Smooth muscle cell (in vitro differentiated cells): ENCODE results near the gene MSH2. TPM values are rescaled to one million over a fixed set of nuclear protein-coding genes. Genes with fewer than 3 reads are reported as not detected.
"Not testable (repeated sequence)": the region's sequence is repeated elsewhere in the genome, so short reads cannot be mapped to it uniquely, and the experiment has no call there.

Experiments
- DNase-seq: peaks from one replicate; lab custom pipeline; 2025; ENCODE audit not compliant: unreplicated experiment; lab: John Stamatoyannopoulos, UW
- H2AFZ ChIP-seq: fragments of 200-600 bp; sonication (generic); 2 replicates; pipeline ENCODE4 v1.6.0; 2016; ENCODE audit warnings: antibody characterized with exemption, low read depth, mild to moderate bottlenecking
- H3F3A ChIP-seq: fragments of 200-600 bp; sonication (generic); 2 replicates; pipeline ENCODE4 v1.6.0; 2017; ENCODE audit warnings: antibody characterized with exemption, low read depth
- H3K27ac ChIP-seq: fragments of 200-600 bp; sonication (generic); 2 replicates; pipeline ENCODE4 v1.5.1; 2016; ENCODE audit warnings: low read depth, mild to moderate bottlenecking
- H3K27me3 ChIP-seq: fragments of 200-600 bp; sonication (generic); 2 replicates; pipeline ENCODE4 v1.6.1; 2016; ENCODE audit warnings: low read depth, mild to moderate bottlenecking
- H3K36me3 ChIP-seq: fragments of 200-600 bp; sonication (generic); 2 replicates; pipeline ENCODE4 v1.5.1; 2016; ENCODE audit warnings: low read depth
- H3K4me1 ChIP-seq: fragments of 200-600 bp; sonication (generic); 2 replicates; pipeline ENCODE4 v1.5.1; 2016; ENCODE audit warnings: low read depth
- H3K4me2 ChIP-seq: fragments of 200-600 bp; sonication (generic); 2 replicates; pipeline ENCODE4 v1.6.0; 2016; ENCODE audit warnings: mild to moderate bottlenecking
- H3K4me3 ChIP-seq: fragments of 200-600 bp; sonication (generic); 2 replicates; pipeline ENCODE4 v1.5.1; 2016; ENCODE audit warnings: mild to moderate bottlenecking
- H3K79me2 ChIP-seq: fragments of 200-600 bp; sonication (generic); 2 replicates; pipeline ENCODE4 v1.6.0; 2016; ENCODE audit warnings: low read depth, mild to moderate bottlenecking
- H3K9ac ChIP-seq: fragments of 200-600 bp; sonication (generic); 2 replicates; pipeline ENCODE4 v1.6.0; 2016; ENCODE audit warnings: low read depth
- H3K9me3 ChIP-seq: fragments of 200-600 bp; sonication (generic); replicated peaks from 2 replicates; pipeline ENCODE4 v1.5.1; 2016; ENCODE audit warnings: low read depth
- H4K20me1 ChIP-seq: fragments of 200-600 bp; sonication (generic); 2 replicates; pipeline ENCODE4 v1.6.0; 2016; ENCODE audit warnings: low read depth
- CTCF ChIP-seq: fragments of 200-600 bp; sonication (generic); IDR thresholded peaks from 2 replicates; pipeline ENCODE4 v1.5.1; 2017; ENCODE audit warnings: borderline replicate concordance, mild to moderate bottlenecking, antibody characterized with exemption; ENCODE audit not compliant: insufficient read depth, poor library complexity, severe bottlenecking
- WGBS: methylation state at CpG from one replicate; pipeline ENCODE4 v1.1.7; 2016; ENCODE audit warnings: low lambda C conversion rate; 5-methylcytosine and 5-hydroxymethylcytosine counted together
- polyA plus RNA-seq: library from polyadenylated mRNA; unstranded; fragments of >200 nt; fragmentation: Nextera tagmentation; extraction: Ambion mirVana; gene quantifications from 2 replicates; pipeline ENCODE4 v1.2.1, GENCODE V29; 2016
- total RNA-seq: library from RNA; depleted of rRNA; stranded (reverse); fragments of >200 nt; gene quantifications from 2 replicates; pipeline ENCODE4 v1.2.3, GENCODE V29; 2014

MSH2 gene
- total and polyA plus RNA-seq, 2 experiments from 2014 or later = 21.3 to 35.6 TPM

- no peak overlapping the region for H3K27ac ChIP-seq
- no peaks in the 10 kb centered on the region for H3F3A ChIP-seq
- H3K27me3 ChIP-seq = no peaks in the 10 kb centered on the region
- no peak overlapping the region for H3K9ac ChIP-seq
- H3K9me3 ChIP-seq = no peaks in the 10 kb centered on the region
- no peaks in the 10 kb centered on the region for H4K20me1 ChIP-seq
- TF ChIP-seq CTCF = no peak
- no peaks in the 10 kb centered on the region for H3K36me3 ChIP-seq
- no peak for DNase-seq
- H2AFZ ChIP-seq = no peak overlapping the region
- no peaks in the 10 kb centered on the region for H3K79me2 ChIP-seq
- no peak overlapping the region for H3K4me3 ChIP-seq
- no peaks in the 10 kb centered on the region for H3K4me1 ChIP-seq
- WGBS = 93% methylated on average over 3 of the region's 3 CpGs
- H3K4me2 ChIP-seq = no peak overlapping the region
These were observed 96.1 kb downstream of the MSH2 start for GRCh38 chr2:47499093-47499492.

GRCh38 chr2:47499621-47500309 lies 96.8 kb downstream of the MSH2 start:
- no peaks in the 10 kb centered on the region for H3K36me3 ChIP-seq
- H3K4me3 ChIP-seq = no peak overlapping the region
- no peak overlapping the region for H3K27ac ChIP-seq
- DNase-seq = no peak
- H3K4me2 ChIP-seq = no peak overlapping the region
- no peak for TF ChIP-seq CTCF
- H3K27me3 ChIP-seq = no peaks in the 10 kb centered on the region
- WGBS = 97% methylated on average over 7 of the region's 7 CpGs
- no peak overlapping the region for H3K9ac ChIP-seq
- no peaks in the 10 kb centered on the region for H4K20me1 ChIP-seq
- H3K4me1 ChIP-seq = no peaks in the 10 kb centered on the region
- no peak overlapping the region for H2AFZ ChIP-seq
- H3K79me2 ChIP-seq = no peaks in the 10 kb centered on the region
- H3F3A ChIP-seq = no peaks in the 10 kb centered on the region
- no peaks in the 10 kb centered on the region for H3K9me3 ChIP-seq

GRCh38 chr2:47501374-47502200 lies 98.6 kb downstream of the MSH2 start:
- H3K4me2 ChIP-seq = no peak overlapping the region
- no peak overlapping the region for H2AFZ ChIP-seq
- H3K9ac ChIP-seq = no peak overlapping the region
- no peak for DNase-seq
- H3K79me2 ChIP-seq = no peaks in the 10 kb centered on the region
- H4K20me1 ChIP-seq = no peaks in the 10 kb centered on the region
- 90% methylated on average over 3 of the region's 3 CpGs for WGBS
- H3K4me3 ChIP-seq = no peak overlapping the region
- no peaks in the 10 kb centered on the region for H3F3A ChIP-seq
- no peaks in the 10 kb centered on the region for H3K36me3 ChIP-seq
- no peak overlapping the region for H3K27ac ChIP-seq
- no peaks in the 10 kb centered on the region for H3K4me1 ChIP-seq
- no peaks in the 10 kb centered on the region for H3K27me3 ChIP-seq
- no peak for TF ChIP-seq CTCF
- H3K9me3 ChIP-seq = no peaks in the 10 kb centered on the region

- not testable (repeated sequence) for H3F3A ChIP-seq, DNase-seq, H4K20me1 ChIP-seq, H3K4me3 ChIP-seq, H2AFZ ChIP-seq, H3K27ac ChIP-seq, H3K79me2 ChIP-seq, H3K9ac ChIP-seq, H3K4me1 ChIP-seq, H3K4me2 ChIP-seq, H3K27me3 ChIP-seq, H3K9me3 ChIP-seq, H3K36me3 ChIP-seq
- WGBS = 96% methylated on average over 2 of the region's 2 CpGs
These were observed 99.5 kb downstream of the MSH2 start for GRCh38 chr2:47502498-47502897.
